Muscle layer of duodenum (tissue), 2 donors: ENCODE measurements around the gene RNF133.

Source experiments
- H3K27ac ChIP-seq: one replicate; pipeline ENCODE4 v1.7.0; 2013; ENCODE audit warnings: mild to moderate bottlenecking, low read length
- H3K27me3 ChIP-seq: one replicate; pipeline ENCODE4 v1.7.0; 2013; ENCODE audit warnings: low read depth, mild to moderate bottlenecking, control low read depth, low read length
- H3K36me3 ChIP-seq, 2 donors: one replicate each; pipeline ENCODE4 v1.7.0; 2013; ENCODE audit warnings: low read length in 2 of 2, control low read depth in 1 of 2, mild to moderate bottlenecking in 1 of 2; ENCODE audit not compliant: insufficient read depth in 2 of 2, control insufficient read depth in 1 of 2
- H3K4me1 ChIP-seq, 2 donors: one replicate each; pipeline ENCODE4 v1.7.0; 2013; ENCODE audit warnings: low read length in 2 of 2, mild to moderate bottlenecking in 2 of 2, control low read depth in 1 of 2, moderate library complexity in 1 of 2; ENCODE audit not compliant: insufficient read depth in 2 of 2, control insufficient read depth in 1 of 2
- H3K4me3 ChIP-seq, 2 donors: one replicate each; pipeline ENCODE4 v1.7.0; 2013; ENCODE audit warnings: low read length in 2 of 2, low read depth in 1 of 2, mild to moderate bottlenecking in 1 of 2
- H3K9me3 ChIP-seq, 2 donors: one replicate each; pipeline ENCODE4 v1.7.0; 2013; ENCODE audit warnings: low read length in 2 of 2, control low read depth in 1 of 2, mild to moderate bottlenecking in 1 of 2; ENCODE audit not compliant: control insufficient read depth in 1 of 2
- donor health status: healthy.

The RNF133 gene

DNA sequence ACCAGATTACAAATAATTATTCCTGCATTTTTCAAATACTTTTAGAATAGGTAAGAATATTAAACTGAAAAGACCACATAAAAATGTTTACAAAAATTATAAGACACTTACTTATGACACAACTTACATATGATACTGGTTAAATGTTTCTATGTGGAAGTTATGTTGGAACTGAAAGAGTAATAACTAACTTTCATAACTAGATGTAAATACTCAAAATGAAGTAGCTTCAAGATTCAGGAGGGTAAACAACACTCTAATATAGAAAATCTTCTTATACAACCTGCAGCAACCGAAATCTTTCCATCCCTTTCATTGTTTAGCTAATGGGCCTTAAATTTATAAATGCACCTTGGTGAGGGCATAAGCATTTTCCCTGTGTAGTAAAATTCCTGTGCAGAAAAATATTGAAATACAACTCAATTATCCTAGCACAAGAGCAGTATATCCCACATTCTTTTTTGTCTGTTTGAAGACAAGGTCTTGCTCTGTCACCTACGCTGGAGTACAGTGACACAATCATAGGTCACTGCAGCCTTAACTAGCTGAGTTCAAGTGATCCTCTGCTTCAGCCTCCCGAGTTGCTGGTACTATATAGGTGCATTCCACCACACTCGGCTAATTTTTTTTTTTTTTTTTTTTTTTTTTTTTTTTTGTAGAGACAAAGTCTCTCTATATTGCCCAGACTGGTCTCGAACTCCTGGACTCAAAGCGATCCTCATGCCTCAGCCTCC, 18.6 kb upstream of the RNF133 start:
- Histone ChIP-seq H3K27me3 (no peaks in the 10 kb centered on the region), H3K9me3 (no peaks in the 10 kb centered on the region), H3K4me3 (no peak overlapping the region), H3K4me1 (no peaks in the 10 kb centered on the region), H3K27ac (no peak overlapping the region), H3K36me3 (no peaks in the 10 kb centered on the region)

DNA sequence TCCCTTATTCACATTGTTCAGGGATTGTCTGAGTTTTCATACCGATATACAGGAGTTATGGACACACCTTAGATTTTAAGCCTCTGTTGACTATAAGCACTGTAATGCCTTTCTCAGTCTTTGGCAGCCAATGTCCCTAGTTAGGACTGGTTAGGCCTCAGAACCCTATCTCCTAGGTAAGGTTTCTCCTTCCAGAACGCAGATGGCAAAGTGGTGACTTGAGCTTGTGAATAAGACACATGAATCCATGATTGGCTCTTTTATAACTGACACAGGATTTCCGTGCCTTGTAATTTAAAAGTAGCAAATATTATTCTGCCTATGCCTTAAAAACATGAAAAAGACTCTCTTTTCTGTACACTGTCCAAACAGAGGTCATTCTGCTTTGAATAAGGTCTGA, 16.3 kb upstream of the RNF133 start:
- no peak overlapping the region for H3K4me3 ChIP-seq
- no peaks in the 10 kb centered on the region for H3K9me3 ChIP-seq
- no peak overlapping the region for H3K27ac ChIP-seq
- no peaks in the 10 kb centered on the region for H3K36me3 ChIP-seq
- H3K27me3 ChIP-seq = no peaks in the 10 kb centered on the region
- H3K4me1 ChIP-seq = no peaks in the 10 kb centered on the region

DNA sequence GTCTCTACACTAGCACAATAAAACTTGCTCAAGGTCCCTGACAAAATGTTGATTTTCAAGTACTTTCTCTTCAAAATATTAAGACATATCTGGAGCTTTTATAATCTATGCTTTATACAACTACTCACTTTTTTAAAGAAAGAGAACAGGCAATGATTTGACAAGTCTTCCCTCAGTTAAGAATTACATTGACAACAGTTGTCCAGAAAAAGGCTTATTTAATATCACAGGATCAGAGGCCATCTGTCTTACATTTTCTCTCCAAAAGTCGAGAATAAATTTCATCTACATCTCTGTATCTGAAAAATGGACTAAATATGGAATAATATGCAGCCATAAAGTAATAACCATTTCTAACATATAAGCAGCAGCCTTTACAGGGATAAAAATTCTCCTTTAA, 12.0 kb upstream of the RNF133 start:
- H3K4me3 ChIP-seq = no peak overlapping the region

GRCh38 chr7:122709930-122710646, 11.2 kb upstream of the RNF133 start:
- no peaks in the 10 kb centered on the region for H3K4me1 ChIP-seq
- no peak overlapping the region for H3K27ac ChIP-seq
- no peaks in the 10 kb centered on the region for H3K27me3 ChIP-seq
- no peaks in the 10 kb centered on the region for H3K9me3 ChIP-seq
- no peak overlapping the region for H3K4me3 ChIP-seq
- H3K36me3 ChIP-seq = no peaks in the 10 kb centered on the region

More for the DNA sequence above, 12.0 kb upstream of the RNF133 start:
- Histone ChIP-seq H3K4me1 (no peaks in the 10 kb centered on the region), H3K27me3 (no peaks in the 10 kb centered on the region), H3K27ac (no peak overlapping the region), H3K36me3 (no peaks in the 10 kb centered on the region), H3K9me3 (no peaks in the 10 kb centered on the region)

- H3K9me3 ChIP-seq = no peaks in the 10 kb centered on the region
- no peak overlapping the region for H3K4me3 ChIP-seq
- no peaks in the 10 kb centered on the region for H3K27me3 ChIP-seq
- no peak overlapping the region for H3K27ac ChIP-seq
- no peaks in the 10 kb centered on the region for H3K36me3 ChIP-seq
- H3K4me1 ChIP-seq = no peaks in the 10 kb centered on the region
These were observed 7.9 kb upstream of the RNF133 start for GRCh38 chr7:122706836-122707235.

- Histone ChIP-seq H3K4me3 (no peak within 1 kb of the TSS), H3K4me1 (no peaks in the 10 kb centered on the region), H3K27ac (no peak within 1 kb of the TSS), H3K27me3 (no peaks in the 10 kb centered on the region), H3K9me3 (no peaks in the 10 kb centered on the region), H3K36me3 (no peaks in the 10 kb centered on the region)
These were observed 4.1 kb upstream of the RNF133 start, which contains the start of gene RNF148 for GRCh38 chr7:122702872-122703510. TSS of gene RNF148 (minus strand) at chr7:122702922. CDS start at chr7:122702750, 172 bp downstream.

DNA sequence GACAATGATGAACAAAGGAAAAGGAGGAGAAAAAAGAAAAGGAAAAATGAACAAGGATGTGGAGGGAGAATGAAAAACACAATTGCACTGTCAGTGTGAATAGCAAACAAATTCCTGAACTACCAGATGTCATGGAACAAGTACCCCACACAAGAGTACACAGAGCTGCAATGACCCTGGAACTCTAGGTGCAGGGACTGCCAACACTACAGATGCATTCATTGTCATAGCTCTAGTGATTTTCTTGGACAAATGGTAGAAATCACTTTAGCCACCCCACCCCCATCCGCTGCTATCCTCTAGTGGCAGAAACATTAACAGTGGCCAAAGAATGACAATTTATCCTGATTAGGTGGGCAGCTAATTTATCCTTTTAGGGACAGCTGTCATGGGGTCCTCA, 3.1 kb downstream of the RNF133 start:
- no peak overlapping the region for H3K27ac ChIP-seq
- no peaks in the 10 kb centered on the region for H3K36me3 ChIP-seq
- no peak overlapping the region for H3K4me3 ChIP-seq
- no peaks in the 10 kb centered on the region for H3K27me3 ChIP-seq
- H3K4me1 ChIP-seq = no peaks in the 10 kb centered on the region
- H3K9me3 ChIP-seq = no peaks in the 10 kb centered on the region

- H3K9me3 ChIP-seq = no peaks in the 10 kb centered on the region
- H3K27me3 ChIP-seq = no peaks in the 10 kb centered on the region
- H3K4me3 ChIP-seq = no peak overlapping the region
- H3K27ac ChIP-seq = no peak overlapping the region
- H3K4me1 ChIP-seq = no peaks in the 10 kb centered on the region
- no peaks in the 10 kb centered on the region for H3K36me3 ChIP-seq
These were observed 4.2 kb downstream of the RNF133 start for GRCh38 chr7:122694697-122695096.

DNA sequence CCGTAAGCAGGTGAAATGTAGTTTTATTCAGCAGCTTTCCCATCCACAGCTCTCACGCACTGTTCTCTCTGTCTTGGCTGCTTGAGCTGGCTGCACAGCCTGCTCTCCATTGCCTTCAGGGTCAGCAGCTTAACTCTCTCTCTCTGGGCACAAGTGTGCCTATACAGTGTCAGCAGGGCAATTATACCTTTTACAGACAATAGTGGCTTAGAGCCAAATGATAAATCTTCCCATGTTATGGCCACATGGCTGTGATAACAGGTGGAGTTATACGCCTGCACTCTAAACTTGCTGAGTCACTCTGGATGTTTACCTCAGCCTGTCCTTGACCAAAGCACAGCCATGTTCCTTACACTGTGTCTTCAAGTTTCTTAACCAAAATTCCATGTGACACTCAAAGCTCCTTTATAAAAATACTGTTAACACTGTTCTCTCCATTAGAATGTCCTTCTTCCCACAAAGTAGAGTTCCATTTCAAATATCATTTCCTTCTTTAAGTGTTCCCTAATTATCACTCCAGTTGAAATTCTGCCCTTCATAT, 6.1 kb downstream of the RNF133 start:
- no peaks in the 10 kb centered on the region for H3K36me3 ChIP-seq
- H3K27me3 ChIP-seq = no peaks in the 10 kb centered on the region

DNA sequence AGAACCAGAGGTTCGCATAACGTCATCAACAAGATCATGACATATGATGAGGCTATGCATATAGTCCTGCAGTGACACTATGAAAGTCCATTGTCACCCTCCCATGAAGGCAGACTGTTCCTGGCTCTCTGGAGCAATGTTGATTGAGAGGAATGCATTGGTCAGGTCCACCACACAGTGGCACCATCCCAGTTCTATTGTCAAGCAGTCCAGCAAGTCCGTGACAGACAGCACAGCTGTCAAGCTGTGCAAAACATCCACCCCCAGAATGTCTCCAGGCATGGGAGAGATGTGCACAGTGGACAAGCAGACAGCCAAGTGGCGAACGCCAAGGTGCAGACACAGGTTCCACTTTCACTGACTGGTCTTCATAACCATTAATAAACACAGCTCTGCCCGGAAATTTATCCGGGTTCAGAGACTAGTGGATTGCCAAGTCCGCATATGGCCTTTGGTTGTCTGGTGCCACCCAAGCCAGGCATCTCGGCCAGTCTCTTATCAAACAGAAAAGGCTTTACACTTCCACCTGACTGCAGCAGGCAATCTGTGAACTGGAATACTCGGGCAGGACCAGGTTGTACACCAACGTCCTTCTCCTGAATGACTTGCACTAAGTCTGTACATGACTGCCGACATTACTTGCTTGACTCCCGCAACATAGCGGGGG, 7.2 kb downstream of the RNF133 start:
- no peaks in the 10 kb centered on the region for H3K36me3 ChIP-seq
- no peaks in the 10 kb centered on the region for H3K27me3 ChIP-seq
- no peaks in the 10 kb centered on the region for H3K4me1 ChIP-seq
- H3K4me3 ChIP-seq = no peak overlapping the region
- no peak overlapping the region for H3K27ac ChIP-seq
- no peaks in the 10 kb centered on the region for H3K9me3 ChIP-seq

More for the DNA sequence above, 6.1 kb downstream of the RNF133 start:
- H3K4me1 ChIP-seq = no peaks in the 10 kb centered on the region
- no peak overlapping the region for H3K27ac ChIP-seq
- no peaks in the 10 kb centered on the region for H3K9me3 ChIP-seq
- no peak overlapping the region for H3K4me3 ChIP-seq
